Peyer's patch (tissue), 4 donors: ENCODE results near the gene WIPF3. TPM values are rescaled to one million over a fixed set of nuclear protein-coding genes. Genes with fewer than 3 reads are reported as not detected.

Experiments
- DNase-seq, 3 donors: peaks; one replicate each; pipeline ENCODE4 v3.0.0-alpha.2; 2017 to 2019
- H3K27ac ChIP-seq, 4 donors: fragments of 200-600 bp; sonication (generic); one replicate each; pipeline ENCODE4 v1.5.1; 2016 to 2019
- H3K27me3 ChIP-seq, 2 donors: fragments of 200-600 bp; sonication (generic); one replicate each; pipeline ENCODE4 v1.5.1; 2019
- H3K36me3 ChIP-seq, 3 donors: fragments of 200-600 bp; sonication (generic); one replicate each; pipeline ENCODE4 v1.5.1; 2016 to 2019
- H3K4me1 ChIP-seq, 4 donors: fragments of 200-600 bp; sonication (generic); one replicate each; pipeline ENCODE4 v1.5.1; 2016 to 2019
- H3K4me3 ChIP-seq, 4 donors: fragments of 200-600 bp; sonication (generic); 1 replicate in 3 of 4; 2 replicates in 1 of 4; pipeline ENCODE4 v1.5.1; 2016 to 2019; ENCODE audit warnings: mild to moderate bottlenecking in 1 of 4
- H3K9me3 ChIP-seq, 4 donors: fragments of 200-600 bp; sonication (generic); one replicate each; pipeline ENCODE4 v1.5.1; 2016 to 2019; ENCODE audit warnings: mild to moderate bottlenecking in 1 of 4
- CTCF ChIP-seq, 6 experiments: fragments of 450-650 bp in 4 of 6; fragments of 200-600 bp in 2 of 6; sonication (generic) in 1 of 6; IDR thresholded peaks; one replicate each; pipeline ENCODE4 v1.5.1; 2017 to 2019; ENCODE audit warnings: antibody characterized with exemption in 6 of 6, mild to moderate bottlenecking in 3 of 6, moderate library complexity in 1 of 6
- POLR2A ChIP-seq, 2 donors: fragments of 450-650 bp; IDR thresholded peaks; one replicate each; pipeline ENCODE4 v1.5.1; 2017; ENCODE audit warnings: antibody characterized with exemption in 2 of 2, mild to moderate bottlenecking in 2 of 2, moderate library complexity in 2 of 2
- total RNA-seq, 4 donors: library from RNA; depleted of rRNA; stranded (reverse); fragments of >200 nt; gene quantifications; one replicate each; pipeline ENCODE4 v1.1.0, GENCODE V29; 2016

Gene WIPF3
- total RNA-seq, 4 donors from 2014 or later, result 0.66 to 2.5 (median 0.83) TPM; not detected in 1

- Histone ChIP-seq H3K27ac (no peak overlapping the region), H3K4me1 (no peaks in the 10 kb centered on the region), H3K9me3 (no peaks in the 10 kb centered on the region), H3K27me3 (no peaks in the 10 kb centered on the region), H3K36me3 (no peaks in the 10 kb centered on the region), H3K4me3 (no peak overlapping the region)
- TF ChIP-seq POLR2A (IDR thresholded peaks at IDR 0.05), result no peak
- TF ChIP-seq CTCF (IDR thresholded peaks at IDR 0.05), result no peak
- no peak for DNase-seq
Observed at GRCh38 chr7:29917641-29918040, 111.3 kb downstream of the WIPF3 start.

- H3K4me3 ChIP-seq, result no peak overlapping the region
- H3K27me3 ChIP-seq, result no peaks in the 10 kb centered on the region
- H3K4me1 ChIP-seq, result no peaks in the 10 kb centered on the region
- no peak for DNase-seq
- H3K9me3 ChIP-seq, result no peaks in the 10 kb centered on the region
- H3K27ac ChIP-seq, result no peak overlapping the region
- H3K36me3 ChIP-seq, result no peaks in the 10 kb centered on the region
- no peak for TF ChIP-seq POLR2A (IDR thresholded peaks at IDR 0.05)
- TF ChIP-seq CTCF (IDR thresholded peaks at IDR 0.05), result no peak
Observed at GRCh38 chr7:29918850-29919249, 112.5 kb downstream of the WIPF3 start.

- Histone ChIP-seq H3K27me3 (no peaks in the 10 kb centered on the region), H3K4me1 (no peaks in the 10 kb centered on the region), H3K36me3 (no peaks in the 10 kb centered on the region), H3K9me3 (no peaks in the 10 kb centered on the region), H3K27ac (no peak overlapping the region), H3K4me3 (no peak overlapping the region)
- no peak for TF ChIP-seq CTCF (IDR thresholded peaks at IDR 0.05)
- TF ChIP-seq POLR2A (IDR thresholded peaks at IDR 0.05), result no peak
- no peak for DNase-seq
Observed at GRCh38 chr7:29919790-29920189, 113.5 kb downstream of the WIPF3 start.

DNA sequence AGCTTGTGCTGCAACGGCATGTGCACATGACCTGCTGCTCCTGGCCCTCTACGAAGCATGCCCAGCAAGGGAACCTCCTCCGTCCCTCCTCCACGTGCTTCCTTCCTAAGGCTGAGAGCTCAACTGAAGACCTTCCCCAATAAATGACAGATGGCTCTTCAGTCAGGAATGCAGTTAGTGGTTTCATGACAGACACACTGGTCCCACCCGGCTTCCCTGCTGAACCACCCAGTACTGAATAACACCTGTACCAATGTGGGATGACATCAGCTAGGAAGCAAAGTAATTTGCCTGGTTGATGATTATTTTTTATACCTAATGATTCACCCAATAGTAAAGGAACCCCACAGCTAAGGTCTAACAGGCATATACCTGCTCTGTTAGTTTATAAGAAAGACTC lies 114.2 kb downstream of the WIPF3 start:
- H3K36me3 ChIP-seq, result no peaks in the 10 kb centered on the region
- H3K4me1 ChIP-seq, result no peaks in the 10 kb centered on the region
- H3K9me3 ChIP-seq, result no peaks in the 10 kb centered on the region
- no peak overlapping the region for H3K4me3 ChIP-seq
- TF ChIP-seq POLR2A (IDR thresholded peaks at IDR 0.05) (no peak), CTCF (IDR thresholded peaks at IDR 0.05) (no peak)
- no peaks in the 10 kb centered on the region for H3K27me3 ChIP-seq
- no peak overlapping the region for H3K27ac ChIP-seq
- DNase-seq, result no peak

DNA sequence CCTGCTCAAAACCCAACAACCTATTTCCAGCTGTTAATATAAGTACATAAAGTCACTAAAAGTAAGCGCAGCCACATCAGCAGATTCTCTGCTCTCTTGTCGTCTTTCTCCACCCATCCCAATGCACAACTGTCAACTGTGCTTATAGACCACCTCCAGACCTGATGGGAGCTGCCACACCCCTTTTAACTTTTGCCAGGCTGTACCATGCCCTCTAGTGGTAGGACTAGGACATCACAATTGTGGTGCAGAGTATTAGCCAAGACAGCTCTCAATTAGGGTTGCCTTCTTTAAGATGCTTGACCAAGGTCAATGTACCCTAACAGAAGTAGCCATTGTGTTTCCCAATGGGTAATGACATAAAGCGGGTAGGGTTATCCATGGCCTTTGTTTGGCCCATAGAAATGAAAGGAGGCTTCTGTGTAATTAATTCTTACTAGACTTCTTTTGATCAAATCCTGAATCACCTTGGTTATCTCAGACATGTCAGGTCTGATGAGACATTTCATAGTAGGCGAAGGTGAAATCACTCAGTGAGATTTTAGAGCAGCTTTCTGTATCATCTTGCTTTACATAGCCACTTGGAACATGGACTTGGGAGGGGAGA lies 115.2 kb downstream of the WIPF3 start:
- TF ChIP-seq CTCF (IDR thresholded peaks at IDR 0.05) (peak; percentile 39 to 86 (median 83)), POLR2A (IDR thresholded peaks at IDR 0.05) (no peak)
- no peaks in the 10 kb centered on the region for H3K9me3 ChIP-seq
- no peak overlapping the region for H3K27ac ChIP-seq
- H3K27me3 ChIP-seq, result no peaks in the 10 kb centered on the region
- no peak overlapping the region for H3K4me3 ChIP-seq
- no peaks in the 10 kb centered on the region for H3K36me3 ChIP-seq
- H3K4me1 ChIP-seq, result no peaks in the 10 kb centered on the region
- DNase-seq, result peak in 2 of 3 donors; percentile 23 to 67
